DMS153 treated with DMSO at 0.1 percent for 48 hours (cell line): ENCODE results near the gene UNC93B1.

ENCODE experiments used
- DNase-seq: peaks from one replicate; lab custom pipeline; 2025; ENCODE audit not compliant: unreplicated experiment; lab: John Stamatoyannopoulos, UW

Gene UNC93B1

DNA sequence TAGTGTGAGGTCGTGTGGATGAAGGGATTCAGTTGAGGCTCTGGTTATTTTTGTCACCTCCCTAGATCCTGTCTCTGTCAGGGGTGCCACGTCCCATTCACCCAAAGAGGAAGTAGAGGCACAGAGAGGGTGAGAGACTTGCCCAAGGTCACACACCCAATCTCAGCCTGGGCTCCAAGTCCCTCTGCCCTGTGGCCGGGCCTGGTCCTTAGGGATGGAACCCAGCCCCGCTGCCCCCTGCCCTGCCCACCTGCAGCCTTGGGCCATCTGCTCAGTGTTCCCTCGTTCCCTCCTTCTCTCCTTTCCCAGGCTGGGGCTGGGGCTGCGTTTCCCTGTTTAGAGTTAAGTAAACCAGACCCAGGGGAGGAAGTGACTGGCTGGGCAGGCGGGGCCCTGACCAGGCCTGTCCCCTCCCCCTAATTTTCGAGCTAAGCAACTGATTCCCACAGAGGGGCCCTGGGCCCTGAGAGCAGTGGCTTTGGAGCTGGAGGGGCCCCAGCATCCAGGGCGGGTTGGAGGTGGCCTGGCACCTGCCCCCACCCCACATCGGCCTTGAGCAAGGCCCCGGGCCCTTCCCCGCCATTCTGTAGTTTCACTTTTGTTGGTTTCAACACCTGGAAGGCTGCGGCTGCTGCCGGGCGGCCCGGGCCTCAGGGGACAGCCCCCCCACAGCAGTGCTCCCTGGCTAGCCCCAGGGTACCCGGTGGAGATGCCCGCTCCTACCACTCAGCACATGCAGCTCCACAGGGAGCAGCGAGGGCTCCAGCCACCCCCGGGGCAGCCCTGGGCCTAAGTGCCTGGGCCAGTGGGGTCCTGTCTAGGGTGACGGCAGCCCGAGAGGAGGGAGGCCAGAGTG lies 36.4 kb upstream of the UNC93B1 start:
- DNase-seq = peak; percentile 54

DNA sequence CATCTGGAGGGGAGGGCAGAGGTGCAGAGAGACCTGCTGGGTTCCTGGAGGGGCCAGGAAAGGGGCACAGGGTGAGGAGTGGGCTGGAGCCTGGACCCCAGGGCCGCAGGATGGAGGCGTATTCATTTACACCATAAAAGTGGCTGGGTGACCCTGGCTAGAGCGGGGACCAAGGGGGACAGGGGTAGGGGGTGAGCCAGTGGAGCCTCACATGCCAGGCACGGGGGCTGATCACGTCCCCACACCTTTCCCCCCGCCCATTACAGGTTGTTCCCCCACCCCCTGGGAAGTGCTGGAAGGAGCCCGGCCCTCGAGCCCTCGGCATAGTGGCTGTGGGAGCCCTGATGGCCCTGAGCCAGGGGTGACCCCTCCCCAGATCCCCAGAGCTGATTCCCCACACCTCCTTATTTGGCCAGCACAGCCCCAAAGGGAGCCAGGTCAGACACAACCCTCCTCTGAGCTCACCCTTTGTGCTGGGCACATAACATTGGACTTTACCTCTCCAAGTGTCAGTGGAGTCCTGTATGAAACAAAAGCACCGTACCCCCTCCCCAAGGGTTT lies 35.7 kb upstream of the UNC93B1 start:
- no peak for DNase-seq

DNA sequence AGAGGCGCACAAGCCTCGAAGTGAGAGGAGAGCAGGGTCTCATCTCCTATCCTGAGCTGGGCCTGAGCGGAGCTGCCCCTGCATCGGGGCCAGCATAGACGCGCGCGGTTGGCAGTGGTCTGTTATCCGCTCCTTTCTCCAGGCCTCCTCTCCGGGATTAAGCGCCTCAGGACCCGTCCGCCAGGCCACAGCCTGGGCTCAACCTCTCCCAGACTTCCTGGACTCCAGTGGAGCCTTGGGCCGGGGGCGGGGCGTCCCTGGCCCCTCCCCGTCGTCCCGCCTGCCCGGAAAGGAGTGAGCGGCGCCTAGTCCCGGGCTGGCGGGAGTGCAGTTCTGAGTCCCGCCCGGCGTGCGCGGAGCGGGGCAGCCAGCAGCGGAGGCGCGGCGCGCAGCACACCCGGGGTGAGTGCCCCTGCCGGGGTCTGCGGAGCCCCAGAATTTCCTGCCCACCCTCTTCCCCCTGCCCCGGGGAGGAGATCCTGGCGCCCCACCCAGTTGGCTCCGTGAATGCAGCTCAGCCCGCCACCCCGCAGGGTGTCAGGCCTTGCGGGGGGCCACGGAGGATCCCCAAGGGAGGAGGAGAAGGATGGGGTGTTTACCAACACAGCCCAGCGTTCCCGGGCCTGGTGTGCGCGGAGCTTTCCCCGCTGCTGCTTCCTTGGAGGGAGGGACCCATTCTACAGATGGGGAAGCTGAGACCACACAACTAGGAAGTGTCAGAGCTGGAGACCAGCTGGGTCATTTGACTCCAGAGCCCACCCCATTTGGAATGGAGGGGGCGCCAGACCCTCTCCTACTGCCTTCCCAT lies 35.0 kb upstream of the UNC93B1 start, which contains the start of gene TCIRG1:
TCIRG1 (plus strand) TSS at position 308 of the 808 bp plus-strand sequence. CDS start 2,247 bp downstream, outside the sequence.
- no peak for DNase-seq

DNA sequence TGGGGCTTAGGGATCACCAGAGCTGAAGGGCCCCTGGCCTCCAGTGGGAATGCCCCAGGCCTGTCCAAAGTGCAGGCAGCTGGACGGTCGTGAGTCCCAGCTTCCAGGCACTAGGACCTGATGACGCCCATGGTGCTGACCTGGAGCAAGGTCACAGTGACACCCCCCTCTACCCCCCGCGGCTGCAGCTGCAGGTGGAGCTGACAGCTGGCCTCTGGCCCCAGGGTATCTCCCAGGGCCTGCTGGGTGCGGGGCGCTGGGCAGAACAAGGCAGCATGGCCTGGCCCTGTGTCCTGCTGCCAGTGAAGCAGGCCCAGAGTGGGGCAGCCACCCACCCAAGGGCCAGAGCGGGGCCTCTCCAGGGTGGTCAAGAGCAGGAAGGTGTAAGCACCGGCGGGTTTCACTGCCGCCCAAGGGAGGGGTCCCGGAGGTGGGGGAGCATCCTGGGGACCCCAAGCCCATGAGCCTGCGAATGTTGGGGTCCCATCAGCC lies 34.4 kb upstream of the UNC93B1 start:
- no peak for DNase-seq

DNA sequence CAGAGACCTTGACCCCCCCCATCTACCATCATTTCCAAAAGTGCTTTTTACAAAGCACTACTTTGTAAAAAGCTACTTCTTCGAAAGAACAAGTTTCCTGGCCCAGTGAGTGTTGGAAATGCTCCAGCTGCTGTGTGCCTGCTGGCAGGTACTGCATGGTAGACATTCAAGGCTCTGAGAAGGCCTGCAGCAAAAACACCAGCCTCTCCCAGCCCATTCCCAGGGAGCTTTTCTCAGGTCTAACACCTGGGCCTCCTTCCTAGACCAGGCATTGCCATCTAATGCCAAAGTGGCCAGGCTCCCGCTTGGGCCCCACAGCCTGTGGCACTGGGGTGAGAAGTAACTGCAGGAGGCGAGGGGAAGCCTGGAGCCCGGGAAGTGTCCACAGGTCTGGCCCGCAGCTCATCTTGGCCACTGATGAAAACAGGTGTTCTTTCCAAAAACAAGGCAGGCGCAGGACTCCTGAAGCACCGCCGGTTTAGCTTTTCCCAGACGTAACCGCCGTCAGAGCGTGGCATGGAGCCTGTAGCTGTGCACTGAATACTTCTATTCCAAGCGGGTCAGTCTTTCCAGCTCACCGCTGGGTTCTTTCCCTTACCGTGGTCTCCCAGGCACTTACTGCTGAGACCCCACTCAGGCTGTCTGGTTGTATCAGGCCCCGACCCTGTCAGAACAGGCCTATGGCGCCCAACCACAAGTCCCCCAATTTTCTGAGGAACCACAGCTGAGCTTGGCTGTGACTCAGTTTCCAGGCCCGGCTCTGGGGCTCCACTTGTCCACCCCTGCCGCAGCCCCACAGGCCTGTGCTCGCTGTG lies 33.7 kb upstream of the UNC93B1 start:
- DNase-seq = no peak

DNA sequence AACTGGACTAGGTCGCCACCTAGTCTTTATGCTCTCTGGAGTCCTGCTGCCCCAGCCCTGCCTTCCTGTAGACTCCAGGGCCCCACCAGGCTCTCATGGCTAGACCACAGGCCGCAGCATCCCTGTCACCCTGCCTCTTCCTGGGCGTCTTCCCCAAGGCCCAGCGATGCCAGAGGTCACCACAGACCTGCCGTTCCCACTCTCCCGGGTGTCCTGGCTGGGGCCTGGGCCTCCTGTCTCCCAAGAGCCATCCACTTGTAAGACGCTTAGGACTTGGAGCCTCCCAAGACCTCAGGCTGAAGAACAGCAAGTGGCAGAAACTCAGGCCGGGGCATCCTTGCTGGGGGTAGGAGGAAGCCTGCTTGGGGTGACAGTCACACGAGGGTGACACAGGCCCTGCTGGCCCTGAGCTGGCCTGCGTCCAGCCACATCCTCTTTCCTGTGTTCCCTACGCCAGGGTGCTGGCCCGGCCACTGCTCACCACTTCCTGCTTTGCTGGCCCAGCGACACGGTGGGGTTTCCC lies 32.9 kb upstream of the UNC93B1 start:
- DNase-seq = no peak

DNA sequence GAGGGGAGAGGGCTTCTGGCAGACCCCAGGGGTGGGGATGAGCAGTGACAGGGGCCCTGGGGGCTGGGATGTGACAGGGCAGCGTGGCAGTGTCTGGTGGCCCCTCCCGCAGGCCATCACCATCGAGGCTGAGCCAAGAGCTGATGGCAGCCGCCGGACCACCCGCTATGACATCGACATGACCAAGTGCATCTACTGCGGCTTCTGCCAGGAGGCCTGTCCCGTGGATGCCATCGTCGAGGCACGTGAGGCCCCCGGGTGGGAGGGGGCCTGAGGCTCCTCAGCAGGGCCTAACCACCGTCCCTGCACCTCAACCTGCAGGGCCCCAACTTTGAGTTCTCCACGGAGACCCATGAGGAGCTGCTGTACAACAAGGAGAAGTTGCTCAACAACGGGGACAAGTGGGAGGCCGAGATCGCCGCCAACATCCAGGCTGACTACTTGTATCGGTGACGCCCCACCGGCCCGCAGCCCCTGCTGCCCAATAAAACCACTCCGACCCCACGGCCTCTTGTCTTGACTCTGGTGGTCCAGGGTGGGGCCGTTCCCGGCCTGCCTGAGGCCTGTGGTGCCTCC lies 32.3 kb upstream of the UNC93B1 start:
- DNase-seq = no peak

DNA sequence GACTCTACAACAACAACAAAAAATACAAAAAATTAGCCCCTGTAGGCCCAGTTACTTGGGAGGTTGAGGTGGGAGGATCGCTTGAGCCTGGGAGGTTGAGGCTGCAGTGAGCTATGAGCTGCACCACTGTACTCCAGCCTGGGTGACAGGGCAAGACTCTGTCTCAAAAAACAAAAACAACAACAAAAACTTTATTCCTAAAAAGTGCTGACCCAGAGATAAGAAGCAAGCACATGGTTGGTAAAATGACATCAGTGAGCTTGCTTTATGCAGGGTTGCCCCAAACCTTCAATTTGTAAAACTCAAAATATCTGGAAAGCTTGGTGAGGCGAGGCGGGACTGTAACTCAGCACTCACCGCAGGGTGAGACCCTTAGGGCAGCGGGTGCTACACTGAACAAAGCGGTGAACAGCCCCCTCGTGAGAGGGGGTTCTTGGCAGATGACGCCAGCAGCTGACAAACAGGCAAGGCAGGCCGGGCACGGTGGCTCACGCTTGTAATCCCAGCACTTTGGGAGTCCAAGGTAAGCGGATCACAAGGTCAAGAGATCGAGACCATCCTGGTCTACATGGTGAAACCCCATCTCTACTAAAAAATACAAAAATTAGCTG lies 31.5 kb upstream of the UNC93B1 start:
- DNase-seq = no peak

DNA sequence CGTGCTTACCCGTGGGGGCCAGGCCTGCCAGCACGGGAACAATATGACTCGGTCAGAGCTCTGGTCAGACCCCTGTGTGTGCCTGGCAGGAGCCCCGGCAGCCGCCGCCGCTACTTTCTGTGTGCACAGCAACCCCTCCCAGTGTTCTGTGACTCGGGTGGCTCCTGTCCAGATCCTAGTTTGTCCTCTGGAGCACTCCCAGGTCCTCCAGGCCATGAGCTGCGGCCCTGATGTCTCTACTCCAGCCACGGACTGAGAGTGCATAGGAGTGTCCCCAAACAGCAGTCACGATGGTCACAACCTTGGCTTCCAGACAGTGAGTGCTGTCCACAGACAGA lies 29.8 kb upstream of the UNC93B1 start:
- no peak for DNase-seq

DNA sequence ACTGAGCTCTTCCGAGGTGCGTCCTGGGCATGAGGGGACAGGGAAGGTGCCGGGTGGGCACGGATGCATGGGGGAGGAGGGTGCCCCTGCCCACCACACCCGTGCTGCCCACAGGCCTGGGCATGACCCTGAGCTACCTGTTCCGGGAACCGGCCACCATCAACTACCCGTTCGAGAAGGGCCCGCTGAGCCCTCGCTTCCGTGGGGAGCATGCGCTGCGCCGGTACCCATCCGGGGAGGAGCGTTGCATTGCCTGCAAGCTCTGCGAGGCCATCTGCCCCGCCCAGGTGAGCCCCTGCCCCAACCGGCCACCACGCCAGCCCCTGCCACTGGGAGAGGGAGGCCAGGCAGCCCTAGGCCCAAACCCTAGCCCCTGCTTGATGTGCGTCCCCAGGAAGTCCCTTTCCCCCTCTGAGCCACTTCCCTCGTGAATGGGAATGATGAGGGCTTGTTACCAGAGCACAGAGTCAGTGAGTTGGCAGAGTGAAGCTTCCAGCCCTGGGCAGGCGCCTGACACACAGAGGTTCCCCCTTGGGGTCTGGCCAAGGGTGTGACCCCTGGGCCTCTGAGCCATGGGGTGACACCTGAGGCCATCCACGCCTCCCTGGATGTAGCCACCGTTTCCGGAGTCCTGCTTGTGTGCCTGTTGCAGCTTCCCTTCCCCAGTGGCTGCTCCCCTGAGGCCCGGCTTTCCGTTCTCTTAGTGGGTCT lies 29.3 kb upstream of the UNC93B1 start:
- no peak for DNase-seq

DNA sequence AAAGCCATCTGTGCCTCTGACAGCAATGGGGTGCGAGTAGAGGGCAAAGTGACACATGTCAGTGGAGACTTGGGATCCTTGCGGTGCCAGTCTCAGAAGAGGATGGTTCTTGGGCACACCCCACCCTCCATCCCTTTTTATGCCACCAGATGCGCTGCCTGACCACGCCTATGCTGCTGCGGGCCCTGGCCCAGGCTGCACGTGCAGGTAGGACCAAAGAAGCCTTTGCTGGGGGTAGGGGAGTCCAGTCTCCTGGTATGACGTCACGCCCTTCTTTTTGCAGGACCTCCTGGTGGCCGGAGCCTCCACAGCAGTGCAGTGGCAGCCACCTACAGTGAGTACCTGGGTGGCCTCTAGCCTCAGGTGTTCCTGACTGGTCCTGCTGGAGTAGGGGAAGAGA lies 28.1 kb upstream of the UNC93B1 start:
- no peak for DNase-seq

DNA sequence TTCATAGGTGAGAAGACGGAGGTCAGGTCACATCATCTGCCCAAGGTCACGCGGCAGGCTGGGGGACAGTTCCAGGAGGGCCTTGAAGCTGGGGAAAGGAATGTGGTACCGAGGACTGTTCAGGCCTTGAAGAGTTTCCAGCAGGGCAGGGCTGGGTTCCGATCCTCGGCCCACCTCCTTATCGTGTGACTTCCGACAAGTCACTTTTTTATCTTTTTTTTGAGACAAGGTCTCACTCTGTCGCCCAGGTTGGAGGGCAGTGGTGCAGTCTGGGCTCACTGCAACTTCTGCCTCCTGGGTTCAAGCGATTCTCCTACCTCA lies 27.2 kb upstream of the UNC93B1 start:
- no peak for DNase-seq

DNA sequence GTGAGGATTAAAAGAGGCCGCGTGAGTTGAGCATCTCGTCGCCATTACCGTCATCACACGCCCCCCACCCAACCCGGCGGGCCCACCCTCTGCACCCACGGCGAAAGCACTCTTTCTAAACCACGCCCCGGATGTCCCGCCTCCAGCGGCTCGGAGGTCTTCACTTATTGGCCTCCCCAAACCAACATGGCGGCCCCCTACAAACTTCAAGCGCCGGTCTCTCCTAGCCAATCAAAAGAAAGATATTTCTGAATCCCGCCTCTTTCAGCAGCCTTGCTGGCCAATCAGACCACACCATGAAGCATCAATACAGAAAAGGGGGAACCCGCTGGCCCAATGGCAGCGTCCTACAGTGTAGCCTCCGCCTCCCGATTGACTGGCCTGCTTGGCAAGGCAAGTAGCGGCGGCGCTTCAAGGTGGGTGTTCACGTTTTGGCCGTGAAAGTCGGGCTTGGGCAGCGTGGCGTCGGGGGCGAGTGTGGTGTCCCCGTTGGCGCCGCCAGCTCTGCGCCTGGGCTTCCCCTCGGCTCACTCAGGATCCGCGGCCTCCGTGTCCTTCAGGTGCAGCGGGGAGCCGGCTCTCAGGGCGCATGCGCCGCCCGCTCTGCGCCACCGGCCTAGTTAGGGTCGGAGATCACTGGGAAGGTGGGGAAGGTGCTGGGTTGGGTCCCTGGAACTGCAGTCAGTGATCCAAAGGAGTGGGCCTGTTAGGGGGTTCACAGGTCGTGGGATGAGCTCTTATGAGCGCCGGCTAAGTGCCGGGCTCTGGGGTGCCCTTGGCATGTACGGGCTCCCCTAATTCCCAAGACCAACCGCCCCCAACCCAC lies 26.6 kb upstream of the UNC93B1 start, which contains the start of gene NDUFS8:
NDUFS8 (plus strand) TSS at position 364 of the 826 bp plus-strand sequence. CDS start 1,471 bp downstream, outside the sequence.
- peak; percentile 98 for DNase-seq

DNA sequence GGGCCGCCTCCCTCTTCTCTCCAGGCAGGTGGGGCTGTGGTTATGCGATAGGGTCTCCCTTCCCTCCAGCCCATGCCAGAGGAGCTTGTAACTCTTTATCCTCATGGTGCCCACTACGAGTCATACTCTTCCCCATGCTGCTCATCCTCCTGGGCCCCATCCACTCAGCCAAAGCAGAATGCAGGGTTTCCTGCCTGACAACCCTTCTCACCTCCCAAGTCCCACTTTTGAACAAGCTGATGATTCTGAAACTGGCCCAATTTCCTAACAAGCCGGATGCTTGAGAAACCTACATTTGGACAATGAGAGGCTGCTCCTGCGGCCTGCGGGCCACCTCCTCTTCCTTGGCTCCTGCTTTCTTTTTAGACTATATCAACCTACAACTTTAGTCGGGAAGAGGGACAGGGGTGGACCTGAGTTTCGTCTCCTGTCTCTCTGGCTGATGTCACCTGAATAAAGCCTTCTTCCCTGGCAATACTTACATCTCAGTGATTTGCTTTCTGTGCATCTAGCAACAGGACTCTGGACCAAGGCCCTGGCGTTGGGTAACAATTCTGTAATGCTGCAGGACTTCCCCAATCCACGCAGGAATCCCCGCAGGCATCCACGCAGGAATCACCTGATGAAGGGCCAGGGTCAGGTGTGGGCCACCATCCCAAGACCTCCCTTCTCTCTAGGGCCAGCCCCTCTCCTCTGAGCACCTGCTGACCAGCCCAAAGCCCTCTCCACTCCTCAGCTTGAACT lies 25.1 kb upstream of the UNC93B1 start:
- DNase-seq = no peak

DNA sequence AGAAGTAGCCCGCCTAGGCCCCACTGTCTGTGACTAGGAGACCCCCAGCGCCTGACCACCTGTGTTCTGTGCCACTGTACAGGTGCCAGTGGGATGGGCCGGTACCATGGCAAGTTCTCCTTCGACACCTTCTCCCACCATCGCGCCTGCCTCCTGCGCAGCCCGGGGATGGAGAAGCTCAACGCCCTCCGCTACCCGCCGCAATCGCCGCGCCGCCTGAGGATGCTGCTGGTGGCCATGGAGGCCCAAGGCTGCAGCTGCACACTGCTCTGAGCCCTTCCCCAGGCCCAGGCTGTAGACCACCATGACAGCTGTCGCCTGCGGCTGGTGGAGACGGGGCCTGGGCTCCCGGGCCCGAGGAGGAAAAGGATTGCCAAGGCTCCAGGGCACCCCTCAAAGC lies 23.8 kb upstream of the UNC93B1 start:
- no peak for DNase-seq

DNA sequence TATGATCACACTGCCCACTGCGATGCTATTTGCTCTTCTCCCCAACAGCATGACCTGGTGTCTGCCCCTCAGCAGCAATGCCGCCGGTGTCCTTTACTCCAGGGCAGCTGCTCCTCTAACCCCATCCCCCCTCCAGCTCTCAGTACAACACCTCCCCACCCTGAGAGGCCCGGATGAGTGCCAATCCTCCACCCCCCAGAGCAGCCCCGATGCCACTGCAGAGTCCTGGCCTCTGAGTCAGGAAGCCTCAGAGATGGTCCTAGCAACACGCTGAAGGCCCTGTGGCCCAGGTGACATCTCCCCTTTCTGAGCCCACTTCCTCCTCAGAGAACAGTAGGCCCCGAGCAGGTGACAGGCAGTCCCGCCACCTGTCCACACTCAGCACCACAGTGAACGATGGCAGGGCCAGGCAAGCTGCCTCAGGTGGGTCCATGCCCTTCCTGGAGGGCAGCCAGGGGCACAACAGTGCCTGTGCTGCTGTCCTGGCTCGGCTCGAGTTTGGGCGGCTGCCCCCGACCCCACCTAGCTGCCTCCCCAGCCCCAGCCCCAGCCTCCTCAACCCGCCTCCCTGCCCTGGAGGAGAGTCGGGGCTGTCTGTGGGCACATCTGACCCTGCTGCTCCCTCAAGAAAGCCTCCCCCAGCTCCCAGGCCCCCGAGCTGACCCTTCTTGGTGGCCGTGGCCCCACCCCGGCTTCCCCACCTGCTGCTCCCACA lies 22.7 kb upstream of the UNC93B1 start:
- no peak for DNase-seq

DNA sequence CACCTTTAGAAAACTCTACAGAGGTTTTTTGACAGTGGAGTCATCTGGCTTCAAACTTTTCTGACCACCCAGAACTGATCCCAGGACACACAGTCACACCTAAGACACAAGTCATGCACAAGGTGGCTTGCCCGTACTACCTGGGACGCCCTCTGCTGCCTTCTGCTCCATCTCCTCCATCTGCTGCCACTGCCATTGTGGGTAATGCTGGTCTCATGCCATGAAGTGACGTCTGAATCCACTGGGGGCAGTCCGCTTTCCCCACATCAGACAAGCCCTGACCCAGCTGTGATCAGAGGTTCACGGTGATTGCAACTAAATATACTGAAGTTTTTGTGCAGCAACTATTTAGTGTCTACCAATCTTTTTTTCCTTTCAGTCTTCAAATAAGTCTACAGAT lies 21.1 kb upstream of the UNC93B1 start:
- no peak for DNase-seq
